ENCODE measurements around the gene ABHD11.
A peak's percentile ranks its signal among the peaks of the same experiment; 100 is the strongest.

- TF ChIP-seq CTCF (IDR thresholded peaks at IDR 0.05) (peak in 1 of 4 experiments; percentile 5), POLR2A (IDR thresholded peaks at IDR 0.05) (peak; percentile 74 to 97)
These were observed at the start of gene ABHD11 for GRCh38 chr7:73738612-73739386.

All from uterus (tissue), 2 donors.